ENCODE data around the gene ZNF638.

The ZNF638 gene

GRCh38 chr2:71291398-71291797 is 40.2 kb upstream of the ZNF638 start:
- no peak for DNase-seq (ENCODE audit: low read depth, low spot score)
- ChIA-PET CTCF (interaction anchor here (0.7 kb wide), 1 partner anchor 8 kb away, joined by 3 read pairs; no protein-coding TSS in a partner anchor), POLR2A (no interaction called here)
- no peak for TF ChIP-seq CTCF (IDR thresholded peaks at IDR 0.05; ENCODE audit: insufficient read depth, low read length, missing control alignments)
- H3K4me3 ChIP-seq (ENCODE audit: low read depth, low read length) = no peak overlapping the region

- no peak overlapping the region for H3K4me3 ChIP-seq (ENCODE audit: low read depth, low read length)
- POLR2A ChIA-PET = no interaction called here
- CTCF ChIA-PET = no interaction called here
- no peak for DNase-seq (ENCODE audit: low read depth, low spot score)
- TF ChIP-seq CTCF (IDR thresholded peaks at IDR 0.05; ENCODE audit: insufficient read depth, low read length, missing control alignments) = no peak
These were observed 39.4 kb upstream of the ZNF638 start for GRCh38 chr2:71292159-71292558.

GRCh38 chr2:71298914-71299313 is 32.7 kb upstream of the ZNF638 start:
- POLR2A ChIA-PET = no interaction called here
- DNase-seq (ENCODE audit: low read depth, low spot score) = no peak
- CTCF ChIA-PET = interaction anchor here (0.6 to 5.4 kb wide), 35 partner anchors 8 to 499 kb away, joined by 3 to 376 read pairs (median 5); partner anchors contain the start of gene ZNF638
- H3K4me3 ChIP-seq (ENCODE audit: low read depth, low read length) = no peak overlapping the region
- no peak for TF ChIP-seq CTCF (IDR thresholded peaks at IDR 0.05; ENCODE audit: insufficient read depth, low read length, missing control alignments)

GRCh38 chr2:71299507-71299906 is 32.1 kb upstream of the ZNF638 start:
- no peak overlapping the region for H3K4me3 ChIP-seq (ENCODE audit: low read depth, low read length)
- DNase-seq (ENCODE audit: low read depth, low spot score) = no peak
- TF ChIP-seq CTCF (IDR thresholded peaks at IDR 0.05; ENCODE audit: insufficient read depth, low read length, missing control alignments) = peak; percentile 31
- ChIA-PET CTCF (interaction anchor here (0.7 to 5.4 kb wide), 47 partner anchors 8 to 499 kb away, joined by 3 to 376 read pairs (median 4); partner anchors contain the start of genes DYSF, PAIP2B and ZNF638), POLR2A (no interaction called here)

GRCh38 chr2:71303849-71304248 is 27.7 kb upstream of the ZNF638 start:
- ChIA-PET CTCF (interaction anchor here (1.1 to 3.5 kb wide), 3 partner anchors 21 to 206 kb away, joined by 3 to 26 read pairs (median 8); partner anchors contain the start of gene ZNF638), POLR2A (no interaction called here)
- TF ChIP-seq CTCF (IDR thresholded peaks at IDR 0.05; ENCODE audit: insufficient read depth, low read length, missing control alignments) = no peak
- DNase-seq (ENCODE audit: low read depth, low spot score) = no peak
- H3K4me3 ChIP-seq (ENCODE audit: low read depth, low read length) = no peak overlapping the region

GRCh38 chr2:71306762-71307161 is 24.8 kb upstream of the ZNF638 start:
- POLR2A ChIA-PET = no interaction called here

More at GRCh38 chr2:71306762-71307161, 24.8 kb upstream of the ZNF638 start:
- TF ChIP-seq CTCF (IDR thresholded peaks at IDR 0.05; ENCODE audit: insufficient read depth, low read length, missing control alignments) = no peak
- DNase-seq (ENCODE audit: low read depth, low spot score) = no peak
- H3K4me3 ChIP-seq (ENCODE audit: low read depth, low read length) = no peak overlapping the region
- CTCF ChIA-PET = interaction anchor here (1.0 kb wide), 1 partner anchor 25 kb away, joined by 4 read pairs; the partner anchor contains the start of gene ZNF638

All from AG04449 (cell line).